NCI-H1092 (cell line): ENCODE results near the gene KCNK10.

Experiments used
- DNase-seq: peaks from one replicate; lab custom pipeline; 2025; lab: John Stamatoyannopoulos, UW

The KCNK10 gene

GRCh38 chr14:88321692-88322503, 1.2 kb downstream of the KCNK10 start:
- no peak for DNase-seq

DNA sequence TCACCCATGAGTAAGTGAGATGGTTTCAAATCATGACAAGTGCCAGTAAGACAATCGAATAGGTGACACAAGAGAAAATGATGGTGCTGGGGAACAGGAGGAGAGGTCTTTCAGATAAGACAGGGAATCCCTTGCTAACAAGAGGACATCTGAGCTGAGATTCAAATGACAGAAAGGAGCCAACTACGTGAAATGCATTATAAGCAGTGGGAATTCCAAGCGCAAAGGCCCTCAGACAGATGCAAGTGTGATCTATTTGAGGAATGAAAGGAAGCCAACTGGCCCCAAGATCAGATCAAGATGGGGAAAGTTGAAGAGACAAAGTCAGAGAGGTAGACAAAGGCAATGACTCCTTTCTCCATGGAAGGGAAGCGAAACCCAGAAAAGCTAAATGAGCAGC, 4.7 kb downstream of the KCNK10 start:
- no peak for DNase-seq

- no peak for DNase-seq
These were observed 6.5 kb downstream of the KCNK10 start for GRCh38 chr14:88316521-88316920.

- no peak for DNase-seq
These were observed 10.8 kb downstream of the KCNK10 start for GRCh38 chr14:88312257-88312656.

DNA sequence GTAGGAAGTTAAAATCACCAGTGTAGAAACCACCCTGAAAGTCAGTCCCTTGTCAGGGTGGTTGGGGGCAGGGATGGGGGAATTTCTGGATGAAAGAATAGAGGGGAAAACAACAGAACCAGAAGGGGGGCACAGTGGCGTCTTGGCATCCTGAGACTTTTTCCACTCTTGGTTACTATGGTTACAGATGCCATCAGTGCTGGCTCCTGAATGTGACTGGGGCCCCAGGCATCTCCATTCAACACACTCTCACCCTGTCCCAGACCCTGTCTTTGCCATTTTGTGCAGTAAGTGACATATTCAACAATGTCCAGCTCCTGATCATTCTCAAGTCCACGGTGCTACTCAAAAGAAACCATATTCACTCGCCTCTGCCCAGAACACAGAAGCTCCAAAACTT, 11.3 kb downstream of the KCNK10 start:
- no peak for DNase-seq

DNA sequence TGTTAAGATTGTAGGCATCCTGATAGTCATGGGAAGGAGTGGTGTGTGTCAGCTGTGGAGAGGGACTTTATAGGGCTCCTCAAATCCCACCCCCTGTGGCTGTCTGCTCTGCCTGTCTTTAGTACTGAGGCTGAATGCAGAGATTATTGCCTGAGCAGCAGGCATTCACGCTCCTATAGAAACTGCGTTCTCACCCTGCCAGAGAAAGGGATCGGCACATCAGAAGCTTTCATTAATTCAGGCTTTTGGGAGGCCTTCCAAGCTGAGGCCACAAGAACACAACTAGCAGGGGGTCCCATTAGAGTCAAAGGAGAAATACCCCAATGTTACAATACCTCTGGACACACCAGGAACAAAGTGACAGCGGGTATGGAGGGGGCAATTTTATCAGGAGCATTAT, 12.6 kb downstream of the KCNK10 start:
- no peak for DNase-seq

- DNase-seq: no peak
These were observed 13.0 kb downstream of the KCNK10 start for GRCh38 chr14:88310021-88310420.

DNA sequence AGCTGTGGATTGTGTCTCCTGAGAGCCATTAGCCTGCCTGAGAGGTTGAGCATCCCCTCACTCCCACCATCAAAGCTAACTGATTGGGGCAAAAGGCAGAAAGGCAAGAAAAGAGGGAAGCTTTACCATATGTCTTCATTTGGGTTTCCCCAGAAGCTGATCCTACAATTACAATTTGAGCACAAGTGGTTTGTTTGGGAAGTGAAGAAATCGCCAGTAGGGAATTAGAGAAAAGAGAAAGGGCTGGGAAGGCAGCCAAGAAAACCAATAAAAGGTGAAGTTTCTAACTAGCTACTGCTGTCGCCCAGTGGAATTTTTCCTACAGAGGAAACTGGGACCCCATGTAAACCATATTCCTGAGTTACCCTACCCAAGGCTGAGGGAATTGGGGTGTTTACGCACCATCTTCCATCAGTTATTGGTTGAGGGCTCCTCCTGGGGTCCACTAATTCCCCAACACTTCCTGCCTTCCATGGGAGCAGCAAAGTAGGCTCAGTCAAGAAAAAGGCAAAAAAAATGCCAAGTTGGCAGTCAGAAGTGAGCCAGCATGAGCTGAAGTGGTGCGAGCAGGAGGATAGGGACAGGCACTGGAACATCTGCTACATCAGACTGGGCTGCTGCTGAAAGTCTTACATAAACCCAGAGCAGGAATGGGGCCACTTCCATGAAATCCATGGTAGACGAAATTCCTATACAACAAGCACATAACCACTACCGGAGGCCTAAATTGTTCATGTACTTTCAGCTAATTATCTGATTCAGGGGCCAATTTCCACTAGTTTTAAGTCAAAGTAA, 17.3 kb downstream of the KCNK10 start:
- no peak for DNase-seq

DNA sequence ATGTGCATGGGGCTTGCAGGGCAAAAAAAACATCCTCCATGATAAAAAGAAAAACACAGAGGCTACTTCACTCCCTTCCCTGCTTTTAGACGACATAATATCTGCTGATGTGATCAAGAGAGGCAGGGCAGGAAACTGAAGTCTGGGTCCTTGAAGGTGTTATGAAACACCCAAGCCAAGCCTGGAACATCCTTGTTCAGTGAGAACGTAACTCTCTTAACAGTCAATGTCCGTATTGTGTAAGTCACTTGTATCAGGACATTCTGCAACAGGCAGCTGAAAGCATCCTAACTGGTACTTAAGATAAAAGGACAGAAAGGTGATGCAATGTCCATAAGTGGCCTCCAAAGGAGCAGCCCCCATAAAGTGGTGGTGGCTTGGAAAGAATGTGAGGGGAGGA, 20.0 kb downstream of the KCNK10 start:
- DNase-seq: no peak

DNA sequence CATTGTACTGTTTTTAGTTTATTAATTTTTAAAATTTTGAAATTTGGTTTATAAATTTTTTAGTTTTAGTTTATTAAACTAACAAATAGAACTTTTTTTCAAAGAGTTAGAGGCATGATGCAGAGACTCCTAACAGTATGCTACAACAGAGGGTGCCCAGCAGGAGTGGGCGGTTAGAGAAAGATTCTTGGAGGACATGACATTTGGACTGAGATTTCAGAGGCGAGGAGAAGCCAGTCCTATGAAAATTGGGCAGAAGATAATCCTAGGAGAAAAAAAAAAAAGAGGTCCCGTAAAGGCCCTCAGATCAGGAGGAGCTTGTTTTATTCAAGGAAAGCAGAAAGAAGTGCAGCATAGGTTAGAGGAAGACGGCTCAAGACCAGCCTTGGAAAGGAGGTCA, 21.7 kb downstream of the KCNK10 start:
- DNase-seq: no peak

DNA sequence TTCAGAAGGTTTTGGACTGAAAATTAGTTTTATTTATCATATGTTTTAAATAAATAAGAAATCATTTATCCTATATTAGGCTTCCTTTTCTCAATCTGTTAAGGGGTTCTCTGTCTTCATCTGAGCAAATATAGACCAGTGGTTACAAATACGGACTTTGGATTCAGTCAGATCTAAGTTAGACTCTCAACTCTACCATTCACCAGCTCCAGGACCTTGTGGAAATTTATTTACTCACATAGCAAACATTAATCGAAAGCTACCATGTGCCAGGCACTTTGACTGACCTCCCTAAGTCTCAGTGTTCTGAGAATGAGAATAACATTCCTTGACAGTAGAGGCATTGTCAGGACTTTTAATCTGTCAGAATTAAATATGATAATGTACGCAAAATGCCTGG, 22.3 kb downstream of the KCNK10 start:
- no peak for DNase-seq

GRCh38 chr14:88299865-88300530, 23.1 kb downstream of the KCNK10 start:
- no peak for DNase-seq

DNA sequence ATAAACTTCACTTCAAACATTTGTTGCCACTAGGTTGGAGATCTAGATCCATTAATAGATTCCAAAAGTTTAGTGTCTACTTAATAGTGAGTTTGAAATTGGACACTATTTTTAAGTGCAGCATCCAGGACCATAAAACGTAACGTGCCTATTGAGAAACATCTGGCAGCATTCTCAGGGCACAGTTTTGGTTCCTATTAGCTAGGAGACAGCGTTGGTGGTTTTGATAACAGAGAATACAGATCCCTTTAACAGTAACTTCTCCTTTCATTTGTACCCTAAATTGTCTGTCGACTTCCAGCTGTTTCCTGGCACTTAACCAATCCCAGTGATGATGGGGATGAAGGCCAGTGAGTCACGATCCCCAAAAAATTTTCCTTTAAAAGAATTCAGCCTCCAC, 25.8 kb downstream of the KCNK10 start:
- no peak for DNase-seq

DNA sequence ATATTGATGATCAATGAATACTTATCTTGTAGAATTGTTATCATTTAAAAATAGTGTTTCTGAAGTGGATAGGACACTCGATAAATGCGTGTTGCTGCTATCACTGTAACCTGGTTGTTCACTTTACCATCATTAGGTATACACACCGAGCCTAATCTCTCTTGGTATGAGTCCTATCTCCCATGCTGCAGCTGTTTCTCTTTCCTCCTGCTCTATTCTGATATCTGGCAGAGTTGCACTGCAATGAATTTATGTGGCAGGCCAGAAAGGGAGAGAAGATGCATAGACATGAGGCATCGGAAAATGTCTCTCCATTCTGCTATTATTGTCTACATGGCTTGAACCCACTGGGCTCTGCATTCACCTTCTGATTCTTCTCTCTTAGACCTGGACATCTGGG, 26.7 kb downstream of the KCNK10 start:
- DNase-seq: no peak

GRCh38 chr14:88289996-88290395, 33.1 kb downstream of the KCNK10 start:
- no peak for DNase-seq

DNA sequence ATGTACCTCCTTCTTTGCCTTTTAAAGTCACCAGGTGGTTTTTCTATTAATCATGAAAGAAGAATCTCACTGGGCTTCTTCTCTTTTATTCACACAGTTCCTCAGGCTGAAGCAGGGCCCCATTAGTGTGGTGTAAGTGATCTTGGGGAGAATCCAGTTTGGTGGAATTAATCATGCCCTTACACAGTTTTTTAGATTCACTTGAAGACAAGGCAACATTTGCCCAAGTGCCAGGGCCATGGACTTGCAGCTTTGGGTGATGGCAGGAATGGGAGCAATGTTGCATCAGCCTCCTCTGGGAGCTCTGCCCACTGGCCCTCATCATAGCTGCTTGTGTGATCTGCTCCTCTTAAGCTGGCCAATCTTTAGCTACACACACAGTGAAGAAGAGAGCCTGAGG, 33.8 kb downstream of the KCNK10 start:
- DNase-seq: no peak

GRCh38 chr14:88286309-88286708, 36.8 kb downstream of the KCNK10 start:
- no peak for DNase-seq

GRCh38 chr14:88281447-88281846, 41.6 kb downstream of the KCNK10 start:
- DNase-seq: no peak

GRCh38 chr14:88276923-88277596, 46.0 kb downstream of the KCNK10 start:
- no peak for DNase-seq

GRCh38 chr14:88272390-88273269, 50.4 kb downstream of the KCNK10 start:
- DNase-seq: no peak

DNA sequence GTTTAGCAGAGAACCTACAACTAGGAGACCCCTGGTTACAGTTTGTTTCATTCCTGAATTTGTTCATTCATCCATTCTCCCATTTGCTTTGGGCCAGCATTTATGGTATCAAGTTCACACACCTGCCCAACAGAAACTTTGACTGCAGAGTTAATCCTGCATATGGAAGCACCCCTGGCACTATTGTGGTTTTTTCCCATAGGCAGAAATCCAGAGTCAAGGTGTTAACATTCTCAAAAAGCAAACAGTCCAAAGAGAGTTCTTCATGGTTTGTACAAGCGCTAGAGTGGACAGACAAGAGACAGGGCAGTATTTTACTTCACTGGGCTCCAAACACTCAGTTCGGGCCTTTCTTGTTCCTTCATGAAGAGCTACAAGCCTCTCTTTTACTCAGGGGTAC, 51.9 kb downstream of the KCNK10 start:
- no peak for DNase-seq
